Activated CD4-positive, alpha-beta T cell treated with anti-CD3 and anti-CD28 coated beads for 36 hours (primary cell): Measurements from ENCODE around the gene COX6A1. TPM values are rescaled to one million over a fixed set of nuclear protein-coding genes. Genes with fewer than 3 reads are reported as not detected.
"Not testable (repeated sequence)": the region's sequence is repeated elsewhere in the genome, so short reads cannot be mapped to it uniquely, and the experiment has no call there.

Experiments
- ATAC-seq: fragments of 200-7000 bp; cut with Tn5 transposase; one replicate; pipeline ENCODE4 v1.10.0; 2021; ENCODE audit warnings: mild to moderate bottlenecking, moderate library complexity
- CTCF ChIA-PET: fragments of 350-600 bp; sonication (Branson Sonifier 250); formaldehyde crosslinking; loops from one replicate; lab custom pipeline; 2021; ENCODE audit warnings: antibody characterized with exemption; lab: Charles Lee
- POLR2A ChIA-PET: fragments of 350-600 bp; sonication (Branson Sonifier 250); formaldehyde crosslinking; loops from one replicate; lab custom pipeline; 2021; ENCODE audit warnings: antibody characterized with exemption, inconsistent platforms; lab: Charles Lee
- DNase-seq: peaks from one replicate; pipeline ENCODE4 v3.0.0-alpha.2; 2020
- H3K27ac Mint-ChIP-seq: one replicate; pipeline ENCODE4 v1.8.0; 2021; ENCODE audit warnings: mixed read lengths
- H3K27me3 Mint-ChIP-seq: one replicate; pipeline ENCODE4 v1.8.0; 2021; ENCODE audit warnings: mixed read lengths
- H3K36me3 Mint-ChIP-seq: one replicate; pipeline ENCODE4 v1.8.0; 2021; ENCODE audit warnings: low read depth, mixed read lengths
- H3K4me1 Mint-ChIP-seq: one replicate; pipeline ENCODE4 v1.8.0; 2021; ENCODE audit warnings: mixed read lengths
- H3K4me3 Mint-ChIP-seq: one replicate; pipeline ENCODE4 v1.8.0; 2021; ENCODE audit warnings: mild to moderate bottlenecking, moderate library complexity, mixed read lengths
- H3K9me3 Mint-ChIP-seq: one replicate; pipeline ENCODE4 v1.8.0; 2021; ENCODE audit warnings: low read depth, mixed read lengths
- intact Hi-C, 2 experiments: fragments of 100-400 bp; cut with DNase I in 1 of 2; cut with micrococcal nuclease in 1 of 2; formaldehyde crosslinking; loops; one replicate each; pipeline versions ENCODE4 v1.14.2 to v1.15.1; 2022 to 2024; cut with DNase I, micrococcal nuclease
- total RNA-seq, 2 experiments: library from RNA; stranded (reverse); gene quantifications; one replicate each; pipeline ENCODE4 v1.2.3, GENCODE V29; 2021

The COX6A1 gene
- total RNA-seq, 2 experiments from 2014 or later = 424 to 495 TPM

- ChIA-PET POLR2A (interaction anchor here (1.1 kb wide), 1 partner anchor 490 kb away, joined by 5 read pairs; no protein-coding TSS in a partner anchor), CTCF (interaction anchor here (0.5 to 1.3 kb wide), 3 partner anchors 10 to 104 kb away, joined by 3 to 4 read pairs (median 4); no protein-coding TSS in a partner anchor)
- intact Hi-C loops = no loop called here
- no peak for ATAC-seq
- DNase-seq = no peak
- H3K4me3 Mint-ChIP-seq = no peak overlapping the region
- H3K4me1 Mint-ChIP-seq = no peaks in the 10 kb centered on the region
- H3K9me3 Mint-ChIP-seq = no peaks in the 10 kb centered on the region
- no peak overlapping the region for H3K27ac Mint-ChIP-seq
- no peaks in the 10 kb centered on the region for H3K27me3 Mint-ChIP-seq
- H3K36me3 Mint-ChIP-seq = peaks cover 1% of the 10 kb centered on the region
Observed at GRCh38 chr12:120480211-120480610, 42.3 kb downstream of the COX6A1 start.

DNA sequence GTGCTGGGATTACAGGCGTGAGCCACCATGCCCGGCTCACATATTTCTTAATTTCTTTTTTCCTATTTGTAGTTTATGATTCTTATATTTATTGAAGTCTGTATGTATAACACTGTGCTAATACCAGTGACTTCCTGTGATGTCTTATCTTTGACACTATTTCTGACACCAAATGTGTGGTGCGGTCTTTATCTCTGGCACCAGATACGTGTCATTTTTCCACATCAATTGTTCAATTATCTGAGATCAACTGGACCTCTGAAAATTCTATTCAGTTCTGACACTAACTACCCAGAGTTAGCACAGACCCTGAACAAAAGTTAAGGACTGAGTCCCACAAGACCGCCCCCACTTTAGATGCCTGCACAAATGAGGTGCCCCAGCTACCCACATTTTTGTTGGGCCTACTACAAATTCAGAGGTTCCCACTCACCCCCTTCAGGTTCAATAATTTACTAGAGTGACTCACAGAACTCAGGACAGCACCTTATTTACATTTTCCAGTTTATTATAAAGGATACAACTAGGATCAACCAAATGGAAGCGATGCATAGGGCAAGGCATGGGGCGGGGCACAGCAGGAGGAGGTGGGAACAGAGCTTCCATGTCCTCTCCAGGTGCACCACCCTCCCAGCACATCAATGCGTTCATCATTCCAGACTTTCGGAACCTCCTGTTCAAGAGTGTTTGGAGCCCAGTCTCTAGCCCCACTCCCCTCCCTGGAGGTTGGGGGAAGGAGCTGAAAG is 43.3 kb downstream of the COX6A1 start:
- POLR2A ChIA-PET = no interaction called here
- DNase-seq (no peak), ATAC-seq (no peak)
- intact Hi-C loops = no loop called here
- Mint-ChIP-seq H3K4me1 (no peaks in the 10 kb centered on the region), H3K4me3 (no peak overlapping the region), H3K36me3 (peaks cover 1% of the 10 kb centered on the region), H3K27me3 (no peaks in the 10 kb centered on the region), H3K27ac (no peak overlapping the region), H3K9me3 (no peaks in the 10 kb centered on the region)
- CTCF ChIA-PET = interaction anchor here (0.6 to 0.8 kb wide), 2 partner anchors 19 to 40 kb away, joined by 3 to 4 read pairs; no protein-coding TSS in a partner anchor

DNA sequence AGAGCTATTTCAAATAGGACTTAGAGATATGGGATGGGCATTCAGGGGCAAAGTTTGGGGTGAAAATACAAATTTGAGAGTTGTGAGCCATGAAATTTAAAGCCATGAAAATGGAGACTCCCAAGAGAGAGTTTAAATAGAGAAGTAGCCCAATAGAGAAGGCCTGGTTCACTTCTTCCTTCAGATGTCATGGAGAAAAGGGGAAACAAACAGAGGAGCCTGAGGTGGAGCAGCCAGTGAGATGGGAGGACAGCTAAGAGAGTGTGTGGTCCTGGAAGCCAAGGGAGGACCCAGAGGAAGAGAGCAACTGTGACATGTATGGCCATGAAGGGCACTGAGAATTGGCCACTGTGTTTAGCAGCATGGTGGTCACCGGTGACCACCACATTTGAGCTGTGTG is 45.7 kb downstream of the COX6A1 start:
- DNase-seq (no peak), ATAC-seq (no peak)
- Mint-ChIP-seq H3K4me1 (no peaks in the 10 kb centered on the region), H3K9me3 (no peaks in the 10 kb centered on the region), H3K4me3 (no peak overlapping the region), H3K27me3 (no peaks in the 10 kb centered on the region), H3K27ac (no peak overlapping the region), H3K36me3 (peaks cover 1% of the 10 kb centered on the region)
- intact Hi-C loops = no loop called here
- ChIA-PET POLR2A (no interaction called here), CTCF (interaction anchor here (0.7 to 1.4 kb wide), 3 partner anchors 11 to 193 kb away, joined by 3 to 4 read pairs (median 4); no protein-coding TSS in a partner anchor)

- H3K27me3 Mint-ChIP-seq = no peaks in the 10 kb centered on the region
- intact Hi-C loops = no loop called here
- H3K9me3 Mint-ChIP-seq = no peaks in the 10 kb centered on the region
- POLR2A ChIA-PET = no interaction called here
- CTCF ChIA-PET = no interaction called here
- H3K27ac Mint-ChIP-seq = no peak overlapping the region
- no peak overlapping the region for H3K4me3 Mint-ChIP-seq
- no peak for ATAC-seq
- DNase-seq = no peak
- peaks cover 1% of the 10 kb centered on the region for H3K36me3 Mint-ChIP-seq
- H3K4me1 Mint-ChIP-seq = no peaks in the 10 kb centered on the region
Observed at GRCh38 chr12:120485961-120486881, 48.3 kb downstream of the COX6A1 start.

DNA sequence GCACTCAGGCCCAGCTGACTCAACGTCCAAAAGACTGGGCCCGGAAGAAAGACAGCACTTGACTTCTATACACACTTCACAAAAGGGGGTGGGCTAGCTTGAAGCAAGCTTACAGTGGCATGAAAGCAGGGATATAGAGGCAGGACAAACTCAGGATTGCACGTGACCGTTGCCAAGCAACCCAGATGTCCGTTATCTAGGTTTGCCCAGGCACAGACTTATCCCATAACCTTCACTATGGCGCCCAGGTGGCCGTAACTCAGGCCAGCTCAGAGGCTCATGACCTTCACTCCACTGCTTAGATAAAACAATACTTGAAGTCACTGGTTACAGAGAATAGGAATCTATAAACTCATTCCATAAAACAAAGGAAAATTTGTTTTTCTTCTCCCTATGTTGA is 49.6 kb downstream of the COX6A1 start:
- POLR2A ChIA-PET, DNase-seq, H3K4me3 Mint-ChIP-seq, H3K27ac Mint-ChIP-seq, H3K4me1 Mint-ChIP-seq, ATAC-seq, CTCF ChIA-PET, H3K9me3 Mint-ChIP-seq, H3K27me3 Mint-ChIP-seq, H3K36me3 Mint-ChIP-seq, intact Hi-C loops: not testable (repeated sequence)

DNA sequence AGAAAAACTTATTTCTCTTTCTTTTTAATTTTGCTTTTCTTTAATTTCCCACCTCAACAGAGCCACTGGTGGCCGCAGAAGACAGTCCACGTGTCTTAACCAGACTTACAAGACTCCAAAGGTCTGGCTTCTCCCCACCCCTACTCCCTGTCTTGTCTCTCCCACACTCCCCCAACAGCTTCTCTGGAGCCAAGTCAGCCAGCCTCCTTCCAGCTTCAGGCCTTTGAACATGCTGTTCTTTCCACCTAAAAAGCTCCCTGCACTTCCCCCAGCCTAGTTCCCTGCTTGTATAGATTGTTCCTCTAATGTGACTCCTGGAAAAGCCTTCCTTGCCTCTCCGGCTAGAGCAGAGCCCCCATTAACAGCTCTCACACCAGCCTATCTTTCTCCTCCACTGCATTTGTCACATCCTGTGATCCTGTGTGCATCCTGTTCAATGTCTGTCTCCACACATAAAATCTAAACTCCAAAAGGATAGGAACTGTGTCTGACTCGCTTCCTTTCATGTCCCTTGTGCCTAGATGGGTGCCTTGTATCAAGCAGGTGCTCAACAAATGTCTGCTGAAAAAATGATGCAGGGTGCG is 50.2 kb downstream of the COX6A1 start:
- no peak overlapping the region for H3K4me3 Mint-ChIP-seq
- no peaks in the 10 kb centered on the region for H3K9me3 Mint-ChIP-seq
- no peaks in the 10 kb centered on the region for H3K4me1 Mint-ChIP-seq
- H3K27me3 Mint-ChIP-seq = no peaks in the 10 kb centered on the region
- DNase-seq (no peak), ATAC-seq (no peak)
- CTCF ChIA-PET = no interaction called here
- no peaks in the 10 kb centered on the region for H3K36me3 Mint-ChIP-seq
- POLR2A ChIA-PET = no interaction called here
- no peak overlapping the region for H3K27ac Mint-ChIP-seq
- intact Hi-C loops = no loop called here

- no peak for ATAC-seq
- intact Hi-C loops = no loop called here
Observed at GRCh38 chr12:120489018-120489417, 51.1 kb downstream of the COX6A1 start.

DNA sequence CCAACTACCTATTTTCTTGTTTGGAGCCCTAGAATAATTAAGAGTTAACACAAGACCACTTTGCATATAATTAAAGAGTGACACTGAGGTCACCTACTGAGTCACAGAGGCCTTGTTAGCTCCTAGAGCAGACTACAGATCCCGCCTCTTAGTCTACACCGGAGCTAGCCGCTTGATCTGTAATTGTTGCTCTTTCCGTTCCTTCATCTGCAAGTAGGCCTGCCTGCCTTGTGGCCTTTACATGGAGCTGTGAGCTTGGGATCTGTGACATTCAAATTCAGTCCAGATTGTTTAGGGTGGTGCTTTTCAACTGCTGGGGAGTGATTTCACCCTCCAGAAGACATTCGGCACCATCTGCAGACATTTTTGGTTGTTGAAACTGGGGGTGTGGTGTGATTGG is 52.4 kb downstream of the COX6A1 start:
- ATAC-seq = no peak
- H3K27ac Mint-ChIP-seq = no peak overlapping the region
- intact Hi-C loops = no loop called here

More at GRCh38 chr12:120489018-120489417, 51.1 kb downstream of the COX6A1 start:
- Mint-ChIP-seq H3K4me3 (no peak overlapping the region), H3K36me3 (no peaks in the 10 kb centered on the region), H3K4me1 (no peaks in the 10 kb centered on the region), H3K27ac (no peak overlapping the region), H3K9me3 (no peaks in the 10 kb centered on the region), H3K27me3 (no peaks in the 10 kb centered on the region)
- ChIA-PET CTCF (no interaction called here), POLR2A (interaction anchor here (0.5 kb wide), 1 partner anchor 24 kb away, joined by 3 read pairs; no protein-coding TSS in a partner anchor)
- DNase-seq = no peak

More for the DNA sequence above, 52.4 kb downstream of the COX6A1 start:
- H3K9me3 Mint-ChIP-seq = no peaks in the 10 kb centered on the region
- H3K27me3 Mint-ChIP-seq = no peaks in the 10 kb centered on the region
- no peak overlapping the region for H3K4me3 Mint-ChIP-seq
- no peaks in the 10 kb centered on the region for H3K36me3 Mint-ChIP-seq
- POLR2A ChIA-PET = no interaction called here
- no peak for DNase-seq
- H3K4me1 Mint-ChIP-seq = peaks cover 8% of the 10 kb centered on the region
- CTCF ChIA-PET = interaction anchor here (0.8 to 1.3 kb wide), 2 partner anchors 20 to 21 kb away, joined by 3 read pairs; partner anchors contain the start of gene SRSF9

Other genes starting within 250 kb of the COX6A1 start
- 100 to 1,000 TPM; 125 to 139 TPM for gene GCN1, start 243.4 kb upstream of the COX6A1 start, total RNA-seq
- 1,000 to 10,000 TPM; 3,424 to 4,221 TPM for gene RPLP0, start 237.0 kb upstream of the COX6A1 start, total RNA-seq
- 100 to 1,000 TPM in 1 of 2 experiments, 10 to 100 TPM in 1; 74.5 to 104 TPM for gene PXN, start 172.4 kb upstream of the COX6A1 start, total RNA-seq
- 1,000 to 10,000 TPM in 1 of 2 experiments, 100 to 1,000 TPM in 1; 385 to 1,689 TPM for gene RNU4-2, start 146.2 kb upstream of the COX6A1 start, total RNA-seq
- gene RNU4-1, start 144.9 kb upstream of the COX6A1 start, total RNA-seq = 1,000 to 10,000 TPM in 1 of 2 experiments, 100 to 1,000 TPM in 1; 323 to 1,150 TPM
- 1 to 10 TPM; 2.2 to 4.0 TPM for gene SIRT4, start 135.8 kb upstream of the COX6A1 start, total RNA-seq
- under 1 TPM in 1 of 2 experiments, not detected in 1; 0.51 TPM for gene PLA2G1B, start 110.3 kb upstream of the COX6A1 start, total RNA-seq
- 1 to 10 TPM in 1 of 2 experiments, under 1 TPM in 1; 0.96 to 1.3 TPM for gene MSI1, start 68.9 kb upstream of the COX6A1 start, total RNA-seq
- 10 to 100 TPM; 20.9 to 36.0 TPM for gene TRIAP1, start 8.3 kb downstream of the COX6A1 start, total RNA-seq
- 10 to 100 TPM; 26.3 to 36.3 TPM for gene GATC, start 8.3 kb downstream of the COX6A1 start, total RNA-seq
- gene SRSF9, start 31.6 kb downstream of the COX6A1 start, total RNA-seq = 100 to 1,000 TPM; 140 to 209 TPM
- gene DYNLL1, start 58.0 kb downstream of the COX6A1 start, total RNA-seq = 100 to 1,000 TPM; 166 to 169 TPM
- 10 to 100 TPM; 31.3 to 32.6 TPM for gene COQ5, start 91.0 kb downstream of the COX6A1 start, total RNA-seq
- 100 to 1,000 TPM; 177 to 184 TPM for gene RNF10, start 96.2 kb downstream of the COX6A1 start, total RNA-seq
- gene POP5, start 143.3 kb downstream of the COX6A1 start, total RNA-seq = 10 to 100 TPM; 44.8 to 52.6 TPM
- under 1 TPM; 0.73 to 0.90 TPM for gene CABP1, start 202.5 kb downstream of the COX6A1 start, total RNA-seq
- 10 to 100 TPM; 70.6 to 89.5 TPM for gene MLEC, start 249.0 kb downstream of the COX6A1 start, total RNA-seq